Stimulated activated CD8-positive, alpha-beta memory T cell treated with anti-CD3 and anti-CD28 coated beads, Interleukin-15, amount 100 ng/mL, for 48 hours (primary cell): Measurements from ENCODE around the gene DDX43.
"Not testable (repeated sequence)": the region's sequence is repeated elsewhere in the genome, so short reads cannot be mapped to it uniquely, and the experiment has no call there.

Experiments used
- DNase-seq, 2 donors: peaks; one replicate each; pipeline ENCODE4 v3.0.0-alpha.2; 2020; ENCODE audit warnings: low read depth in 2 of 2

DDX43 gene

GRCh38 chr6:73388800-73389512 lies 5.7 kb upstream of the DDX43 start:
- peak; percentile 39 to 52 for DNase-seq

DNA sequence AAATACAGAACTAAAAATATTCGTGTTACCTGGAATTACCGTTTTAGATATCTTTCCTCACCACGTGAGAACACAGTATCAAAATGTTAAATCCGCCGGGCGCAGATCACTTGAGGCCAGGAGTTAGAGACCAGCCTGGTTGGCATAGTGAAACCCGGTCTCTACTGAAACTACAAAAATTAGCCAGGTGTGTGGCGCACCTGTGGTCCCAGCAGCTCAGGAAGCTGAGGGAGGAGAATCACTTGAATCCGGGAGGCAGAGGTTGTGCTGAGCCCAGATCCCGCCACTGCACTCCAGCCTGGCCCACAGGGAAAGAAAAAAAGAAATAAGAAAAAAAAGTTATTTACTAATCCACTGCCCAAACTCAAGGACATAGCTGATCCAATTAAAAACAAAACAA lies 4.8 kb upstream of the DDX43 start:
- no peak for DNase-seq

GRCh38 chr6:73391675-73392074 lies 3.0 kb upstream of the DDX43 start:
- no peak for DNase-seq

DNA sequence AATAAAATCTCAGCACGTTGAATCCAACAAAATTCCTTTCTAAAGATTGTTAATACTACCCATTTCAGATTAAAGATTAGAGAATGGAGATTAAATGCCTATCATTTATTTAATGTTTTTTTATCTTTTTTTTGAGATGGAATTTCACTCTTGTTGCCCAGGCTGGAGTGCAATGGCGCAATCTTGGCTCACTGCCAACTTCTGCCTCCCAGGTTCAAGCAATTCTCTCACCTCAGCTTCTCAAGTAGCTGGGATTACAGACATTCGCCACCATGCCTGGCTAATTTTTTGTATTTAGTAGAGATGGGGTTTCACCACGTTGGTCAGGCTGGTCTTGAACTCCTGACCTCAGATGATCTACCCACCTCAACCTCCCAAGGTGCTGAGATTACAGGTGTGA lies 2.4 kb upstream of the DDX43 start:
- DNase-seq, result not testable (repeated sequence)

GRCh38 chr6:73393278-73393677 lies 1.4 kb upstream of the DDX43 start:
- no peak for DNase-seq

DNA sequence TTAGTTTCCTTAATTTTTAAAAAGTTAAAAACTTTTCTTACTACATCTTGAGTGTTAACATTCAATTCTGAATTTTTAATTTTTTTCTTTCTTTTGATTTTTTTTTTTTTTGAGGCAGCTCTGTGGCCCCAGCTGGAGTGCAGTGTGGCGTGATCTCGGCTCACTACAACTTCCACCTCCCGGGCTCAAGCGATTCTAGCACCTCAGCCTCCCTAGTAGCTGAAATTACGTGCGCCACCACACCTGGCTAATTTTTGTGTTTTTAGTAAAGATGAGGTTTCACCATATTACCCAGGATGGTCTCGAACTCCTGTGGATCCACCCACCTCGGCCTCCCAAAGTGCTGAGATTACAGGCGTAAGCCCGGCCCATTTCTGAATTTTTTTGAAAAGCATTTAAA lies 1.2 kb downstream of the DDX43 start:
- no peak for DNase-seq

DNA sequence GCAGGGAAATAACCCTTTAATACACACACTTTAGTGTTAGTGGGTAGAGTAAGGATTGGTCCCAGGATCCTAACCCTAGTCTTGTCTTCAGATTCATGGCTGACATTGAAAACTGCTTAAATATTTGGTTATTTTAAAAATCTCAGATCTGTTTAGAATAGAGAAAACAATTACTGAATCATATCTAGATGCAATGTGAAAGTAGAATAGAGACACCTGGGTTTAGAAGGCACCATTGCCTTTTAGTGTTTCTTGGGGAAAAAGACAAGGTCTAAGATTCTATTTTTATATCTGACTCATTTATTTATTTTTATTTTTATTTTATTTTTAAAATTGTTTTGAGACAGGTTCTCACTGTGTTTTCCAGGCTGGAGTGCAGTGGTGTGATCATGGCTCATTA lies 6.0 kb downstream of the DDX43 start:
- DNase-seq, result no peak

DNA sequence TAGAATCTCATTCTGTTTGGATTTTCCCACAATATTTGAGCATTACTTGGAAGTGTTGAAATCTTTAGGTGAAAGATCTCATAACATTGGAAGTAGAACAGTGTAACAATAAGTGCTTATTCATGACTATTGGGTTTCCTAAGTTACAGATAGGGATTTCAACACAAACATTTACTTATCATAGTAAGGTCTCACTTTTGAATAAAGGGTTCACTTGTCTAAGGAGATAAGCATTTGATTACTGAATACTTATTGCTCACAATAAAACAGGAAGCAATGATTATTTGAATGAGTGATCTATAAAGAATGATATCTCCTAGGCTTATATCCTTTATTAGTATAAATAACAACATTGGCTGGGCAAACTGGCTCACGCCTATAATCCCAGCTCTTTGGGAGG lies 14.8 kb downstream of the DDX43 start:
- no peak for DNase-seq

GRCh38 chr6:73413102-73413501 lies 18.5 kb downstream of the DDX43 start:
- no peak for DNase-seq

GRCh38 chr6:73418081-73418741 lies 23.6 kb downstream of the DDX43 start:
- DNase-seq, result no peak

- DNase-seq, result no peak
Measured at GRCh38 chr6:73421534-73421933, 26.9 kb downstream of the DDX43 start.

GRCh38 chr6:73435236-73435635 lies 40.6 kb downstream of the DDX43 start:
- no peak for DNase-seq

- DNase-seq, result no peak
Measured at GRCh38 chr6:73443555-73443954, 48.9 kb downstream of the DDX43 start.

GRCh38 chr6:73451223-73452106 lies 56.8 kb downstream of the DDX43 start:
- peak in 1 of 2 donors; percentile 27 for DNase-seq

GRCh38 chr6:73452107-73452461 lies 57.5 kb downstream of the DDX43 start, which contains the start of gene CGAS:
TSS of gene CGAS (minus strand) at chr6:73452297. CDS start at chr6:73452181, 116 bp downstream.
- peak; percentile 74 to 77 for DNase-seq

GRCh38 chr6:73455865-73456629 lies 61.4 kb downstream of the DDX43 start:
- DNase-seq, result no peak

GRCh38 chr6:73459474-73459873 lies 64.8 kb downstream of the DDX43 start:
- DNase-seq, result not testable (repeated sequence)

GRCh38 chr6:73460056-73460455 lies 65.4 kb downstream of the DDX43 start:
- no peak for DNase-seq

DNA sequence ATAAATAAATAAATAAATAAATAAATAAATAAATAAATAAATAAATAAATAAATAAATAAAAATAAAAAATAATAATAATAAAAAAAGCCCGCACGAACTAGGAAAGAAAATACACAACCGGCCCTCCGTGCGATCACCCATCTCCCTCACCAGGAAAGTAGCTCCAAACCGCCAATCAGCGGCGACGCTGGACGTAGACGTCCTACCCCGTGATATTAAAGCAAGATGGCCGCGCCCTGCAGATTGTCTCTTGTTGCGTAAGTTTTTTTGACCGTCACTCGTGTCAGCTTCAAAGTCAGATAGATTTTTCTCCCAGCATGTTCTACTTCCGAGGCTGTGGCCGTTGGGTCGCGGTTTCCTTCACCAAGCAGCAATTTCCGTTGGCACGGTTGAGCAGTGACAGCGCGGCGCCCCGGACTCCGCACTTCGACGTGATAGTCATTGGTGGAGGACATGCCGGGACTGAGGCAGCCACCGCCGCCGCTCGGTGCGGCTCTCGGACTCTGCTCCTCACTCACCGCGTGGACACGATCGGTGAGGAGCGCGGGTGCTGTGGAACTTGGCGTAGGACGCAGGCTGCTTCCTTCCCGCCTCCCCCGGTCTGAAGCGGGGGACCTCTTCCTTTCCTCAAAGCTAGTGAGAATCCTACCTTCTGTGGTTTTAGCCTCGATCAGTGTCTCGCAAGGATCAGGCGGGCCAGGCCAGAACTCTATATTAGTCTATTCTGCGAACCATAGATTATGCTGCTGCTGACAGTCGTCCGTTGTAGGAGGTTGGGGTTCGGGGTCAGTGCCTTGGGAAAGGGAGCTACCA lies 67.1 kb downstream of the DDX43 start, which contains the start of gene MTO1:
Gene MTO1 (plus strand): TSS at position 201 of the 814 bp plus-strand sequence. CDS start 118 bp downstream, at position 319.
- peak; percentile 77 to 78 for DNase-seq
